Panc1 (cell line): Measurements from ENCODE around the gene PTGR3. TPM values are rescaled to one million over a fixed set of nuclear protein-coding genes. Genes with fewer than 3 reads are reported as not detected.

Experiments used
- ATAC-seq: fragments of 200-7000 bp; cut with Tn5 transposase; 2 replicates; pipeline ENCODE4 v1.9.1; 2020; ENCODE audit warnings: mild to moderate bottlenecking, moderate library complexity
- BruUV-seq: library from RNA; stranded (reverse); fragments of 400-500 nt; replicated peaks from 2 replicates; lab custom pipeline; 2021; lab: Mats Ljungman, UMichigan
- CTCF ChIA-PET: fragments of 300-600 bp; sonication (Branson Sonifier 250); formaldehyde crosslinking; loops from one replicate; lab custom pipeline; 2022; ENCODE audit warnings: antibody characterized with exemption; lab: Charles Lee
- POLR2A ChIA-PET: fragments of 300-600 bp; sonication (Branson Sonifier 250); formaldehyde crosslinking; loops from one replicate; lab custom pipeline; 2022; ENCODE audit warnings: antibody characterized with exemption; lab: Charles Lee
- DNase-seq: peaks from one replicate; pipeline ENCODE4 v3.0.0-alpha.2; 2010; ENCODE audit warnings: low read depth, low spot score
- H3K27ac ChIP-seq: 2 replicates; pipeline ENCODE4 v1.5.1; 2011; ENCODE audit warnings: mild to moderate bottlenecking, low read length, inconsistent platforms
- H3K27me3 ChIP-seq: fragments of 200-500 bp; sonication (Bioruptor generic); 2 replicates; pipeline ENCODE4 v1.6.0; 2014; ENCODE audit warnings: low read length, inconsistent platforms; ENCODE audit not compliant: control insufficient read depth, insufficient read depth
- H3K36me3 ChIP-seq: fragments of 200-500 bp; sonication (Bioruptor generic); 2 replicates; pipeline ENCODE4 v1.5.1; 2014; ENCODE audit warnings: inconsistent platforms, mild to moderate bottlenecking, low read length, moderate library complexity; ENCODE audit not compliant: control insufficient read depth, insufficient read depth
- H3K4me1 ChIP-seq: 2 replicates; pipeline ENCODE4 v1.5.1; 2011; ENCODE audit warnings: inconsistent platforms, mild to moderate bottlenecking, low read length, moderate library complexity; ENCODE audit not compliant: control insufficient read depth, insufficient read depth
- H3K4me3 ChIP-seq, 2 experiments: 2 replicates each; pipeline ENCODE4 v1.5.1; 2011 to 2012; ENCODE audit warnings: low read depth in 2 of 2, low read length in 2 of 2, mild to moderate bottlenecking in 2 of 2, inconsistent platforms in 1 of 2, moderate library complexity in 1 of 2
- H3K9me3 ChIP-seq: fragments of 200-500 bp; sonication (Bioruptor generic); 2 replicates; pipeline ENCODE4 v1.5.1; 2014; ENCODE audit warnings: low read depth, mild to moderate bottlenecking, inconsistent platforms, low read length, moderate library complexity; ENCODE audit not compliant: control insufficient read depth, insufficient read depth
- CTCF ChIP-seq: fragments of 450-650 bp; IDR thresholded peaks from 2 replicates; pipeline ENCODE4 v1.5.1; 2017; ENCODE audit warnings: mild to moderate bottlenecking
- POLR2AphosphoS5 ChIP-seq: IDR thresholded peaks from 2 replicates; pipeline ENCODE4 v1.6.1; 2012; ENCODE audit warnings: mild to moderate bottlenecking, low read depth, low read length, moderate library complexity
- REST ChIP-seq, 2 experiments: IDR thresholded peaks; 2 replicates each; pipeline ENCODE4 v1.6.1; 2011 to 2012; ENCODE audit warnings: low read depth in 2 of 2, control low read depth in 1 of 2, low read length in 1 of 2, mild to moderate bottlenecking in 1 of 2, moderate library complexity in 1 of 2; ENCODE audit not compliant: insufficient read depth in 1 of 2
- SIN3A ChIP-seq: IDR thresholded peaks from 2 replicates; pipeline ENCODE4 v1.6.1; 2012; ENCODE audit warnings: low read depth, mild to moderate bottlenecking, low read length, moderate library complexity, borderline replicate concordance; ENCODE audit not compliant: insufficient read depth
- TCF7L2 ChIP-seq: IDR thresholded peaks from 2 replicates; pipeline ENCODE4 v1.6.1; 2011; ENCODE audit warnings: mild to moderate bottlenecking, low read depth, low read length, inconsistent platforms
- in situ Hi-C: cut with HindIII; loops from 2 replicates; pipeline ENCODE4 v1.10.0; 2016; ENCODE audit warnings: low sequenced_read_pairs, low pct_unique_long_range_greater_than_20kb
- intact Hi-C: fragments of 100-400 bp; cut with micrococcal nuclease; formaldehyde crosslinking; loops from one replicate; pipeline ENCODE4 v1.10.0; 2022; ENCODE audit not compliant: unreplicated experiment
- total RNA-seq: library from RNA; stranded (reverse); gene quantifications from one replicate; pipeline ENCODE4 v1.2.1, GENCODE V29; 2021; ENCODE audit not compliant: unreplicated experiment

The PTGR3 gene
- total RNA-seq, 1 experiment from 2014 or later, result 45.0 TPM

- no peaks in the 10 kb centered on the region for H3K9me3 ChIP-seq
- ATAC-seq (no peak), DNase-seq (no peak)
- H3K4me1 ChIP-seq, result no peaks in the 10 kb centered on the region
- intact Hi-C loops (no loop called here), in situ Hi-C loops (no loop called here)
- CTCF ChIA-PET, result no interaction called here
- BruUV-seq, result no TSS peak
- H3K27ac ChIP-seq, result no peak overlapping the region
- POLR2A ChIA-PET, result no interaction called here
- no peaks in the 10 kb centered on the region for H3K36me3 ChIP-seq
- H3K4me3 ChIP-seq, result no peak overlapping the region
- no peaks in the 10 kb centered on the region for H3K27me3 ChIP-seq
- TF ChIP-seq TCF7L2, result no peak
- TF ChIP-seq REST (IDR thresholded peaks at IDR 0.05; ENCODE audit: insufficient read depth in 1 of 2, low read depth in 2 of 2, low read length in 1 of 2), result no peak
- TF ChIP-seq CTCF, result no peak
- TF ChIP-seq POLR2AphosphoS5, result no peak
- TF ChIP-seq SIN3A, result no peak
Measured at GRCh38 chr18:75228967-75229366, 20.0 kb upstream of the PTGR3 start.

GRCh38 chr18:75227535-75228296 is 18.8 kb upstream of the PTGR3 start:
- no peaks in the 10 kb centered on the region for H3K27me3 ChIP-seq
- no peaks in the 10 kb centered on the region for H3K36me3 ChIP-seq
- no peak for TF ChIP-seq REST (IDR thresholded peaks at IDR 0.05; ENCODE audit: insufficient read depth in 1 of 2, low read depth in 2 of 2, low read length in 1 of 2)
- TF ChIP-seq SIN3A, result no peak
- TF ChIP-seq TCF7L2, result no peak
- TF ChIP-seq POLR2AphosphoS5, result no peak
- no peak for TF ChIP-seq CTCF
- intact Hi-C loops (no loop called here), in situ Hi-C loops (no loop called here)
- BruUV-seq, result no TSS peak
- H3K9me3 ChIP-seq, result no peaks in the 10 kb centered on the region
- ChIA-PET POLR2A (no interaction called here), CTCF (no interaction called here)
- no peak for ATAC-seq
- H3K27ac ChIP-seq, result no peak overlapping the region
- no peak for DNase-seq
- H3K4me3 ChIP-seq, result no peak overlapping the region
- no peaks in the 10 kb centered on the region for H3K4me1 ChIP-seq
